HG03520 (cell line): ENCODE data around the gene LZTS2.

ENCODE experiments used
- ATAC-seq: cut with Tn5 transposase; IDR thresholded peaks from one replicate; pipeline ENCODE4 v1.9.1; 2021; ENCODE audit warnings: mild to moderate bottlenecking, moderate library complexity; ENCODE audit not compliant: unreplicated experiment

Gene LZTS2

GRCh38 chr10:100978121-100978900, 21.3 kb upstream of the LZTS2 start:
- no peak for ATAC-seq

GRCh38 chr10:100978901-100979195, 20.8 kb upstream of the LZTS2 start:
- ATAC-seq, result no peak

- ATAC-seq, result no peak
Measured at GRCh38 chr10:100979791-100980272, 19.8 kb upstream of the LZTS2 start.

- no peak for ATAC-seq
Measured at GRCh38 chr10:100980311-100980710, 19.3 kb upstream of the LZTS2 start.

- ATAC-seq, result no peak
Measured at GRCh38 chr10:100980711-100981110, 18.9 kb upstream of the LZTS2 start.

- ATAC-seq, result no peak
Measured at GRCh38 chr10:100981178-100981772, 18.3 kb upstream of the LZTS2 start.

GRCh38 chr10:100982916-100983830, 16.4 kb upstream of the LZTS2 start:
- ATAC-seq, result no peak

- ATAC-seq, result no peak
Measured at GRCh38 chr10:100983868-100984671, 15.5 kb upstream of the LZTS2 start.

GRCh38 chr10:100984672-100985177, 14.9 kb upstream of the LZTS2 start:
- ATAC-seq, result no peak

GRCh38 chr10:100985336-100985735, 14.3 kb upstream of the LZTS2 start:
- no peak for ATAC-seq

GRCh38 chr10:100986623-100986951, 13.0 kb upstream of the LZTS2 start:
- no peak for ATAC-seq

GRCh38 chr10:100986952-100987684, 12.5 kb upstream of the LZTS2 start, which contains the start of the genes MRPL43 and TWNK:
MRPL43 (minus strand) TSS chr10:100987497; CDS start chr10:100987443, 54 bp downstream.
TWNK (plus strand) TSS chr10:100987543; CDS start chr10:100988211, 668 bp downstream.
- peak; percentile 79 for ATAC-seq

- ATAC-seq, result no peak
Measured at GRCh38 chr10:100987685-100988049, 11.9 kb upstream of the LZTS2 start.

GRCh38 chr10:100988166-100988565, 11.4 kb upstream of the LZTS2 start:
- no peak for ATAC-seq

GRCh38 chr10:100989088-100989487, 10.5 kb upstream of the LZTS2 start:
- ATAC-seq, result no peak

- ATAC-seq, result no peak
Measured at GRCh38 chr10:100993986-100994708, 5.5 kb upstream of the LZTS2 start.

GRCh38 chr10:100995181-100995580, 4.4 kb upstream of the LZTS2 start:
- no peak for ATAC-seq

GRCh38 chr10:100996678-100997359, 2.8 kb upstream of the LZTS2 start:
- ATAC-seq, result no peak
